ENCODE measurements around the gene SNORC.

Gene SNORC

GRCh38 chr2:232894746-232895145 is 24.7 kb downstream of the SNORC start:
- Histone ChIP-seq H3K27ac (ENCODE audit: low read depth, low read length) (no peak overlapping the region), H3K9me3 (ENCODE audit: control insufficient read depth, insufficient read depth, low read length) (no peaks in the 10 kb centered on the region), H4K20me1 (ENCODE audit: control insufficient read depth, insufficient read depth, low read depth, low read length) (no peaks in the 10 kb centered on the region), H3K36me3 (ENCODE audit: control insufficient read depth, low read length) (no peaks in the 10 kb centered on the region), H3F3A (ENCODE audit: control insufficient read depth, insufficient read depth) (no peaks in the 10 kb centered on the region), H3K9me2 (replicated peaks; ENCODE audit: control insufficient read depth, low read length) (no peaks in the 10 kb centered on the region), H3K4me2 (ENCODE audit: low read length) (no peak overlapping the region), H3K27me3 (ENCODE audit: control insufficient read depth, low read length) (0 out of 2 replicates have a peak, but pooled peaks cover 2% of the 10 kb centered on the region), H3K4me1 (ENCODE audit: control insufficient read depth, low read length) (no peaks in the 10 kb centered on the region), H3K4me3 (ENCODE audit: low read length) (no peak overlapping the region), H3K79me2 (ENCODE audit: control insufficient read depth, low read length) (no peaks in the 10 kb centered on the region)
- no peak for TF ChIP-seq EZH2phosphoT487 (IDR thresholded peaks at IDR 0.05; ENCODE audit: borderline replicate concordance, low read length)

- Histone ChIP-seq H3K4me1 (ENCODE audit: control insufficient read depth, low read length) (no peaks in the 10 kb centered on the region), H3K36me3 (ENCODE audit: control insufficient read depth, low read length) (no peaks in the 10 kb centered on the region), H3K27ac (ENCODE audit: low read depth, low read length) (no peak overlapping the region), H3K27me3 (ENCODE audit: control insufficient read depth, low read length) (0 out of 2 replicates have a peak, but pooled peaks cover 2% of the 10 kb centered on the region), H4K20me1 (ENCODE audit: control insufficient read depth, insufficient read depth, low read depth, low read length) (no peaks in the 10 kb centered on the region), H3F3A (ENCODE audit: control insufficient read depth, insufficient read depth) (no peaks in the 10 kb centered on the region), H3K4me3 (ENCODE audit: low read length) (no peak overlapping the region), H3K4me2 (ENCODE audit: low read length) (no peak overlapping the region), H3K79me2 (ENCODE audit: control insufficient read depth, low read length) (no peaks in the 10 kb centered on the region), H3K9me2 (replicated peaks; ENCODE audit: control insufficient read depth, low read length) (no peaks in the 10 kb centered on the region), H3K9me3 (ENCODE audit: control insufficient read depth, insufficient read depth, low read length) (no peaks in the 10 kb centered on the region)
- no peak for TF ChIP-seq CTCF (IDR thresholded peaks at IDR 0.05; ENCODE audit: low read depth, low read length, poor library complexity, severe bottlenecking)
- TF ChIP-seq EZH2phosphoT487 (IDR thresholded peaks at IDR 0.05; ENCODE audit: borderline replicate concordance, low read length): no peak
These were observed 26.0 kb downstream of the SNORC start for GRCh38 chr2:232896111-232896510.

- no peaks in the 10 kb centered on the region for H3K4me1 ChIP-seq (ENCODE audit: control insufficient read depth, low read length)
- no peaks in the 10 kb centered on the region for H4K20me1 ChIP-seq (ENCODE audit: control insufficient read depth, insufficient read depth, low read depth, low read length)
- H3F3A ChIP-seq (ENCODE audit: control insufficient read depth, insufficient read depth): no peaks in the 10 kb centered on the region
- no peaks in the 10 kb centered on the region for H3K9me2 ChIP-seq (replicated peaks; ENCODE audit: control insufficient read depth, low read length)
- H3K27me3 ChIP-seq (ENCODE audit: control insufficient read depth, low read length): 0 out of 2 replicates have a peak, but pooled peaks cover 2% of the 10 kb centered on the region
- no peak overlapping the region for H3K4me3 ChIP-seq (ENCODE audit: low read length)
- no peak for TF ChIP-seq EZH2phosphoT487 (IDR thresholded peaks at IDR 0.05; ENCODE audit: borderline replicate concordance, low read length)
- no peak overlapping the region for H3K27ac ChIP-seq (ENCODE audit: low read depth, low read length)
- H3K9me3 ChIP-seq (ENCODE audit: control insufficient read depth, insufficient read depth, low read length): no peaks in the 10 kb centered on the region
- no peaks in the 10 kb centered on the region for H3K36me3 ChIP-seq (ENCODE audit: control insufficient read depth, low read length)
- H3K4me2 ChIP-seq (ENCODE audit: low read length): no peak overlapping the region
- H3K79me2 ChIP-seq (ENCODE audit: control insufficient read depth, low read length): no peaks in the 10 kb centered on the region
These were observed 26.9 kb downstream of the SNORC start for GRCh38 chr2:232896720-232897597.

DNA sequence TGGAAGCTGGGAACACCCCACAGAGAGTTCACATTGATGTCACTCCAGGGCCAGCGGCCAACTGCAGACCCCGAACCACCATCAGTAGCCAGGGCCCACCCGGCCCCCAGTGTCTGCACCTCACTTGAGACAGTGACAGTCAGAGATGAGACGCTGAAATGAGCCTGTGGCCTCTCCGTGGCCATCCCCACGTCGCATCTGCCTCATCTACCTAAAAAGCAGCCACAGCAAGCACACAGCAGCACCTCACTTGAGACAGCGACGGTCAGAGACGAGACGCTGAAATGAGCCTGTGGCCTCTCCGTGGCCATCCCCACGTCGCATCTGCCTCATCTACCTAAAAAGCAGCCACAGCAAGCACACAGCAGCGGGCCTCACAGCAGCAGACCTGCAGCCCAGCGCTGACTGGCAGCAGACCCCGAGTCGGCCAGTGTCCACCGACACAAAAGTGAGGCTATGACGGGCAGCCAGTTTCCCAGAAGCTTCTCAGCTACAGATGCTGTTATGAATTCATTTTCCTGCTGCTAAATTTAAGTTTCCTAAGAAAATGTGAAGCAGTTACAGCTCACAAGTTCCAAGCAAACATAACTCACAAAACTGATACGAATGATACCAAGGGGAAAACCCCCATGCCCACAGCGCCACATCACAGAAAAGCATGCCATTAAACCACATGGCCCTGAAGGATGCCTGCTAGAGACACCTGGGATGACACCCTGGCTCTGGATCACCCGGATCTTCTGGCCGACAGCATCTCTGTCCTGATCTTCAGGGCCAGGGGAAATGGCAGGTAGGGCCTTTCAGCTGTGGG is 27.7 kb downstream of the SNORC start:
- Histone ChIP-seq H3K27me3 (ENCODE audit: control insufficient read depth, low read length) (0 out of 2 replicates have a peak, but pooled peaks cover 2% of the 10 kb centered on the region), H3K9me2 (replicated peaks; ENCODE audit: control insufficient read depth, low read length) (no peaks in the 10 kb centered on the region), H3K27ac (ENCODE audit: low read depth, low read length) (no peak overlapping the region), H3K79me2 (ENCODE audit: control insufficient read depth, low read length) (no peaks in the 10 kb centered on the region), H3K4me3 (ENCODE audit: low read length) (no peak overlapping the region), H3K4me2 (ENCODE audit: low read length) (no peak overlapping the region), H3K9me3 (ENCODE audit: control insufficient read depth, insufficient read depth, low read length) (no peaks in the 10 kb centered on the region), H4K20me1 (ENCODE audit: control insufficient read depth, insufficient read depth, low read depth, low read length) (no peaks in the 10 kb centered on the region), H3K36me3 (ENCODE audit: control insufficient read depth, low read length) (no peaks in the 10 kb centered on the region), H3K4me1 (ENCODE audit: control insufficient read depth, low read length) (no peaks in the 10 kb centered on the region), H3F3A (ENCODE audit: control insufficient read depth, insufficient read depth) (no peaks in the 10 kb centered on the region)
- TF ChIP-seq CTCF (IDR thresholded peaks at IDR 0.05; ENCODE audit: low read depth, low read length, poor library complexity, severe bottlenecking) (no peak), EZH2phosphoT487 (IDR thresholded peaks at IDR 0.05; ENCODE audit: borderline replicate concordance, low read length) (no peak)

Measured in DOHH2 (cell line).